COLO668 (cell line): ENCODE data around the gene WDR6.

Source experiments
- DNase-seq: peaks from one replicate; lab custom pipeline; 2025; ENCODE audit not compliant: unreplicated experiment; lab: John Stamatoyannopoulos, UW

The WDR6 gene, protein sequence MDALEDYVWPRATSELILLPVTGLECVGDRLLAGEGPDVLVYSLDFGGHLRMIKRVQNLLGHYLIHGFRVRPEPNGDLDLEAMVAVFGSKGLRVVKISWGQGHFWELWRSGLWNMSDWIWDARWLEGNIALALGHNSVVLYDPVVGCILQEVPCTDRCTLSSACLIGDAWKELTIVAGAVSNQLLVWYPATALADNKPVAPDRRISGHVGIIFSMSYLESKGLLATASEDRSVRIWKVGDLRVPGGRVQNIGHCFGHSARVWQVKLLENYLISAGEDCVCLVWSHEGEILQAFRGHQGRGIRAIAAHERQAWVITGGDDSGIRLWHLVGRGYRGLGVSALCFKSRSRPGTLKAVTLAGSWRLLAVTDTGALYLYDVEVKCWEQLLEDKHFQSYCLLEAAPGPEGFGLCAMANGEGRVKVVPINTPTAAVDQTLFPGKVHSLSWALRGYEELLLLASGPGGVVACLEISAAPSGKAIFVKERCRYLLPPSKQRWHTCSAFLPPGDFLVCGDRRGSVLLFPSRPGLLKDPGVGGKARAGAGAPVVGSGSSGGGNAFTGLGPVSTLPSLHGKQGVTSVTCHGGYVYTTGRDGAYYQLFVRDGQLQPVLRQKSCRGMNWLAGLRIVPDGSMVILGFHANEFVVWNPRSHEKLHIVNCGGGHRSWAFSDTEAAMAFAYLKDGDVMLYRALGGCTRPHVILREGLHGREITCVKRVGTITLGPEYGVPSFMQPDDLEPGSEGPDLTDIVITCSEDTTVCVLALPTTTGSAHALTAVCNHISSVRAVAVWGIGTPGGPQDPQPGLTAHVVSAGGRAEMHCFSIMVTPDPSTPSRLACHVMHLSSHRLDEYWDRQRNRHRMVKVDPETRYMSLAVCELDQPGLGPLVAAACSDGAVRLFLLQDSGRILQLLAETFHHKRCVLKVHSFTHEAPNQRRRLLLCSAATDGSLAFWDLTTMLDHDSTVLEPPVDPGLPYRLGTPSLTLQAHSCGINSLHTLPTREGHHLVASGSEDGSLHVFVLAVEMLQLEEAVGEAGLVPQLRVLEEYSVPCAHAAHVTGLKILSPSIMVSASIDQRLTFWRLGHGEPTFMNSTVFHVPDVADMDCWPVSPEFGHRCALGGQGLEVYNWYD

DNA sequence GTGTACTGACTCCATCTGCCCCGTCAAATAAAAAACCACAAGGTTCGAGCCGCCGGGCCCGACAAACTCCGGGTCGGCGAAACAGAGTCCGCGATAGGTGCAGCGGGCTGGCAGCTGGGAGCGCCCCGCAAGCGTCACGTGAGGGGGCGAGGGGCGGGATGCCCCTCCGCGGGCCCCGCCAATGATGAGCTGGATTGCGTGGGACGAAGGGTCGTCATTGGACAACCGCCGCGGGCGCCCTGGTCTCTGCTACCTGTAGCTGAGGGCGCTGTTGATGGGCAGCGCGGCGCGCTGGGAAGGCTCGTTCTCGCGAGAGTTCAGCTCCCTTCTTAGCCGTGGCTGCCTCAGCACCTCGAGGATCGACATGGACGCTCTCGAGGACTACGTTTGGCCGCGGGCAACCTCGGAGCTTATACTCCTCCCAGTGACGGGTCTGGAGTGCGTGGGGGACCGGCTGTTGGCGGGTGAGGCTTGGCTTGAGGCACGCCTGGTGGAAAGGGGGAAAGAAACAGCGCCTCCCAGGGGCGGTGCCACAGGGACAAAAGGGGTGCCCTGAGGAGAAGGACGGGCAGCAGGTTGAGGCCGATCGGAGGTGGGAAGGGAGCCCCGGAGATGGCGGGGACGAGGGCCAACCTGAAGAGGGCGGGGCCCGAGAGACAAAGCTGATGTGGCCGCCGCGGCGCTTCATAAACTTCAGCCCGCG lies at the start of gene WDR6:
Gene WDR6, plus strand, starts transcription at position 324 of the 703 bp plus-strand sequence. Its CDS starts 41 bp downstream, at position 365.
- peak; percentile 97 for DNase-seq

DNA sequence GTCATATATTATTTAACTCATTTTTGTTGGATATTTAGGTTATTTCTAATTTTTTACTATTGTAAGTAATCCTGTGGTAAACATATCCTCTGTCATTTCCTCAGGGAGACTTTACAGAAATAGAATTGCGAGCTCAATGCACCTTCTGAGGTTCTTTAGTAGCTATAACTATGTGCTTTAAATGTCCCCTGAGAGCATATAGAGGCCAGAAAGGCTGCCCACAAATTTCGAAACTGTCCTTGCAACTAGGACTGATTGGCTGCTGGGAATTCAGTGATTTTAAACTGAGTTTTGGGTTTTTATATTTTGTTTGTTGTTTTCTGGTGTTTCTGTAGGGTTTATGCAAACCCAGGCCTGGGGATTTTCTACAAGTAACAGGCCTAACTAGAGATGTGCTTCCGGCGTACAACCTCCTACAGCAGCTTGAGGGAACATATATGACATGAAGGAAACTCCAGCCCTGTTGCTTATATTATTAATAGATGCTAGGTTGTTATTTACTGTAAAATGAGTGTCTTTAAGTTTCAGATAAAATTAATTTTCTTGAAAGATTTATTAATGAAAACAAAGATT lies 46.3 kb upstream of the WDR6 start:
- DNase-seq = no peak

DNA sequence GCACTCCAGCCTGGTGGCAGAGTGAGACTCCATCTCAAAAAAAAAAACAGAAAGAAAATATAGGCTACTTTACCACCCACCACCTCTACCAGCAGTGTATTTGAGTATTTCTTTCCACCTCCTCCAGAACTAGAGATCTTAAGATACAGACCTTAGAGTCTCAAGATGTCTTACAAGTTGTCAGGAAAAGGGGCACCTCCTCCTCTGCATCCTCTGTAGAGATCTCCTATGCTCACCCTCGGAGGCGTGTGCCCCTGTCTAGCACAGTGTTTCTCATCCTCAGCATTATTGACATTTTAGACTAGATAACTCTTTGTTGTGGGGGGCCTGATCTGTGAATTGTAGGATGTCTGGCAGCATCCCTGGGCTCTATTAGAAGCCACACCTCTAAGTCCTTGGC lies 44.9 kb upstream of the WDR6 start:
- no peak for DNase-seq

DNA sequence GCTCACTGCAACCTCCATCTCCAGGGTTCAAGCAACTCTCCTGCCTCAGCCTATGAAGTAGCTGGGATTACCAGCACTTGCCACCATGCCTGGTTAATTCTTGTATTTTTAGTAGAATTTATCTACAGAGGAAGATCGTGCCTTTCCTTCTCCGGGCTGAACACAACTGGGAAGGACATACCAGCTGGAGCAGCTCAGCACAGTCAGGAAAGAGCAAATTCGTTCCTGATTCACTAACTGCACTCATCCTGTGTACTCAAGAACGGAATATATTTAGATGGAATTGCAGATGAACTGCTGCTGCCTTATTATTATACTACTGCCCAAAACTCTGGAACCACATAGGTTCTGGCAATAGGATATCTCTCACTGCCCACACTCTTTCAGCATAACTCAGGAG lies 44.3 kb upstream of the WDR6 start:
- no peak for DNase-seq

DNA sequence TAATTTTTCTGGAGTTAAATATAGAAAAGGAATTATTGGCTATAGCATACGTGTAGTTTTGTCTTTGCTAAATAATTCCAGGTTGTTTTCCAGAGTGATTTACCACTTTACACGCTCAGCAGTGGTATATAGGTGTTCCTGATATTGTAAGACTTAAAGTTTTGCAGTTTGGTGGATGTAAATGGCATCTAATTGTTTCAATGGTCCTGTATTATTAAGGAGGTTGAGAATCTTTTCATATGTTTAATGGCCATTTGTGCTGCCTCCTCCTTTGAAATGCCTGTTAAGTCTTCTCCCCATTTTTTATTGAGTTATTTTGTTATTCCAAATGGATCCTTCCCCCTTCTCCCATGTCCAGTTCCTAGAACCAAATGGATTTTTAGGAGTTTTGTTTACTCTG lies 43.6 kb upstream of the WDR6 start:
- DNase-seq = no peak

DNA sequence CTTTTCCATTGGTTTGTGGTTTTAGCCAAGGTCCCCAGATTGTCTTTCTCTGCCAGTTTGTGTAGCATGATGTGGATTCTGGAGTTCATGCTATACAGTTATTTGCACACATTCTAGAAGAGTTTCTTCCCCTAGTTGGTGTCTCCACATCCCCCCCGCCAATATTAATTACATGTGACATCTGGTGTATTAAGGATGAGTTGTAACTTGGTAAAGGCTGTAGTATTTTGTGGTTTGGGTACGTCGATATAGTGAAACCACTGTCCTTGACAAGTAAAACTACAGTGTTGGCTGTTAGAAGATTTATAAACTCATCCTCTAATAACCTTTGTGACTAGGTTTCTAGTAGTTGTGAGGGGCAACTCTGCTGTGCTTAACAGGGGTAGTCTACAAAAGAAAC lies 40.8 kb upstream of the WDR6 start:
- no peak for DNase-seq

DNA sequence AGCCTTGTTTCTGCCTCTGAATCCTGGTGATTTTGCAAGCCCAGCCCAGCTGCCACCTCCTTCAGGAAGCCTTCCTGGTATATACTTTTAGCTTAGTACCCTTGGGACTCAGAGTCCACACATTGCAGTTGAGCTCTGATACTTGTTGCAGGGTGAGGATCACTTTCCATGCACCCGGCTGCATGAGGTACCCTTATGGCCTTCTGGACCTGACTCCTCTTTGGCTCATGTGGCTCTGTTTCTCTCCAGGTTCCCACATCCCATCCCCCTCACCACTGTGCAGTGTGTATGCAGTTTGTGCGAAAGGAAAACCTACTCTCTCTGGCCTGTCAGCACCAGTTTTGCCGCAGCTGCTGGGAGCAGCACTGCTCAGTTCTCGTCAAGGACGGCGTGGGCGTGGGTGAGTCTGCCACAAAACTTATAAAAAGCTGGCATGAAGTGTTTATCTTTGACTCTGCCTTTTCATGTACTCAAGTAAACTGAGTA lies 40.3 kb upstream of the WDR6 start:
- DNase-seq = no peak

DNA sequence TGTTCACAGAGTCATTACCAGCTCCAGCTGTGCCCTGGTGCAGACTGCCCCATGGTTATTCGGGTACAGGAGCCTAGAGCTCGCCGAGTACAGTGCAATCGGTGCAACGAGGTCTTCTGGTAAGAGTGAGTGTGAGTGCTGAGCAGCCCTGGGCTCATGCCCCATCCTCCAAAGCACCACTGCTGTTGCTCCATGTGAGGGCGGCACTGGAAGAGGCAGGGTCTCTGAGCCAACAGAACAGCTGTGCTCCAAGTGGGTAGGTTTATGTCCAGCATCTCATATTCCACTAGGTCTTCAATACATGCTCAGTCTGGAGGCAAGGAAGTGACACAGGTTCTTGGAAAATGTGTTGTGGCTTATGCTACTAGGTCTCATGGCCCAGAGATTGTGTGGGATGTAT lies 36.6 kb upstream of the WDR6 start:
- no peak for DNase-seq

DNA sequence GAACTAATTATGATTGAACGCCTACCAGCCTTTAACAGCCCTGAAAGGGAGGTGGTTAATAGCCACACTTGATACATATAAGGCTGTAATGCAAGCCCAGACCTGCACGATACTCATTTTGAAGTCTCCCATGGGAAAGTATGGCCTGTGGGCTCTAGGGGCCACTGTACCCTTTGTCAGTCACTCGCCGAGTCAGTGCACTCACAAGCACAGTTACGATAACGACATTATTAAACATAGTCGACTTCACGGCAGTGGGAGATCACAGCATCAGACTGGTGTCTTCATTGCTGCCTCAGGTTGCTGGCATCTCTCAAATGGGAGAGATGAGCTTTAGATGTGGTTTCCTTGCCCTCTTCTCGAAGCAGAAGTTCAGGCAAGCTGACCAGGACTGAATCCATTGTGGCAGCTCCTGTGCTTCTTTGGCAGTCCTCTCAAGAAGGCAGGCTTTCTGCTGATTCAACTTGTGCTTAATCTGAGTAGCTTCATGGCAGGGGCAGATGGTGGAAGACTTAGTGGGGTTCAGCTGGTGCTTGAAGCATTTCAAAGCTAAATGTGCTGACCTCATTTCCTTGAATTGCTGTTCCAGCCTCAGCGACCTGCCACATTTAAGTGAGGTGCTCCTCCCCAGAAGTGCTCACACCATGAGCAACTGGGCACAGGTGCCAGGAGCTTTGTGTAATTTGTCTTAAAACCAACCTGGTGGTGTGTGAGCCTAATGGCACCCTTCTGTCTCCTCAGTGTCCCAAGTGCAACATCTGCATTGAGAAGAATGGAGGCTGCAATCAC lies 32.9 kb upstream of the WDR6 start:
- no peak for DNase-seq

DNA sequence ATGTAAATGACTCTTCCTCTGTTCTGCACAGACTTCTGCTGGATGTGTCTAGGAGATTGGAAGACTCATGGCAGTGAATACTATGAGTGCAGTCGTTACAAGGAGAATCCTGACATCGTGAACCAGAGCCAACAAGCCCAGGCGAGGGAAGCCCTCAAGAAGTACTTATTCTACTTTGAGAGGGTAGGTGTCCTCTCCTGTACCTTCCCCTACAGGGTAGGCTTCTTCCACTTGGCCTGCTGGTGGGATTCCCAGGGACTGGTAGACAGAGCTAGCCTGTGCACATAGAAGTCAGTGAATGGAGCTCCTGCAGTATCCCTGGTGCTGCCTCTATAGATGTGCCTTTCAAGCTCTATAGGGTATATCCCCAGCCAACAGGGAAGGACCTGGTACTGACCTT lies 27.7 kb upstream of the WDR6 start:
- no peak for DNase-seq

DNA sequence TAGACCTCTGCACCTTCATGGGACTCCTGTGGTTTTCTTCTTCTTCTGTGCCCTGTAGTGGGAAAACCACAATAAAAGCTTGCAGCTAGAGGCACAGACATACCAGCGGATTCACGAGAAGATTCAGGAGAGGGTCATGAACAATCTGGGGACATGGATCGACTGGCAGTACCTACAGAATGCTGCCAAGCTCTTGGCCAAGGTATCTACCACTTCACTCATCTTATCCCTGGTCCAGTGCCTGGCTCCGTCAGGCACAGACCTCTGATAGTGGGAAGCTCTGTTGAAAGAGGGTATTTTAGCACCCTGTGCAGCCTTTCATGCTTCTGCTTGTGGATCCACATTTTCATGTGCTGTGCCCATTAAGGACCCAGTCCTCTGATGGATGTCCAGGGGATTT lies 26.9 kb upstream of the WDR6 start:
- DNase-seq = no peak

DNA sequence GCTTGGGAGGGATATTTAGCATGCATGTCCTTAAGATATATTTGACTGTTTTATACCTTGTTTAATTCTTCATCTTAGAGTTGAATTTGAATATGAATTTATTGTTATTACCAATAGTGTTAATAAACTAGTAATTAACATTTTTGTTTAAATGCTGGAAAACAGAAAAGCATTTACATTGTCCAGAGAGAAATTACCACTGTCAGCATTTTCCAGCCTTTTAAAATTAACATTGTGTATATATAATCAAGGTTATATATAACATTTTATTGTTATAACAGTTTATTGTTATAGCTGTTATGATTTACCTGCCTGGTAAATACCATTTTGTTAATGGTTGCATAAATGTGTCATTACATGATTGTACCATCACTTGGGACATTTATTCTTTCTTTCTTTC lies 25.2 kb upstream of the WDR6 start:
- no peak for DNase-seq

DNA sequence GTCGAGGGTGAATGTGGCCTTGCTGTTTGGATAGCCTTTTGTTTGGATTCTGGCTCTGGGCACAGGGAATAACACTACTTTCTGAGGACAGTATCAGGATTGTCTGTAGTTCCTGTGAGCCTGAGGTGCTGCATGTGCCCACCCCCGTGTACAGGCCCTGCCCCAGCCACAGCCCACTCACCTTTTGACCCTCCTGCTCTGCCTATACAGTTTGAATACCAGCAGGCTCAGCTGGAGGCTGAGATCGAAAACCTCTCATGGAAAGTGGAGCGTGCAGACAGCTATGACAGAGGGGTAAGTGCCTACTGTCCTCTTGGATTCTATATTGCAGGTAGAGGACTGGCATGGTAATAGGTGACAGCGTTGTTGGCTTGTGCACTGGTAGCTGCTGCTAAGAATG lies 24.5 kb upstream of the WDR6 start:
- no peak for DNase-seq

DNA sequence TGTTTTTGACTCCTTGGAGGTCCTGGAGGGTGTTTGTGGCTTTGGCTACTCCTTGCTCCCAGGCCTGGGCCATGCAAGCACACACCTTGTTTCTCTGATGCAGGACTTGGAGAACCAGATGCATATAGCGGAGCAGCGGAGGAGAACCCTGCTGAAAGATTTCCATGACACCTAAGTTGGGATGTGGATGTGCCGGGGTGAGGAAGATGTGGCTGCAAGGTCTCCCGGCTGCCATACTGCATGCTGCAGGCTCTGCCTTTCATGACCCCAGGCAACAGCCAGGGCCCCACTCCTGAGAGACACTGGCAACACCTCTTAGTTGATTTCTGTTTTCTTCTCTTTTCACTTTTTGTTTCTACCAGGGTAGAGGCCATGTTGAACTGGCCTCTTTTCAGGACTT lies 24.1 kb upstream of the WDR6 start:
- no peak for DNase-seq

DNA sequence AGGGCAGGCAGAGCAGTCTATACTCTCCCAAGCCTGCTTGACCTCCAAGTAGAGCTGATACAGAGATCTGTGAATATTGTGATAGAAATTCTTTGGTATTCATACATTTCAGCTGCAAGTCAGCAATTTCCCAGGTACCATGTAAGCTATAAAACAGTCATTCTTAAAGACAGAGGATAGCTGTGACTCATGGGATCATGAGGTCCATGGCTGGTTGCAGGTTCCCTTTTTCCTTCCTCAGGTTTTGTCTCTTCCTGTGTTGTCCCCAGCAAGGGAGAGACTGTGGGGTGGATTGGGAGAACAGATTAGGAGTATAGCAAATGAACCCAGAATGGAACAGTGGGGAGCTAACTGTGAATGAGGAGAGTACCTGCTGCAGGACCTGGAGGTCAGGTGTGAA lies 22.5 kb upstream of the WDR6 start:
- DNase-seq = no peak

DNA sequence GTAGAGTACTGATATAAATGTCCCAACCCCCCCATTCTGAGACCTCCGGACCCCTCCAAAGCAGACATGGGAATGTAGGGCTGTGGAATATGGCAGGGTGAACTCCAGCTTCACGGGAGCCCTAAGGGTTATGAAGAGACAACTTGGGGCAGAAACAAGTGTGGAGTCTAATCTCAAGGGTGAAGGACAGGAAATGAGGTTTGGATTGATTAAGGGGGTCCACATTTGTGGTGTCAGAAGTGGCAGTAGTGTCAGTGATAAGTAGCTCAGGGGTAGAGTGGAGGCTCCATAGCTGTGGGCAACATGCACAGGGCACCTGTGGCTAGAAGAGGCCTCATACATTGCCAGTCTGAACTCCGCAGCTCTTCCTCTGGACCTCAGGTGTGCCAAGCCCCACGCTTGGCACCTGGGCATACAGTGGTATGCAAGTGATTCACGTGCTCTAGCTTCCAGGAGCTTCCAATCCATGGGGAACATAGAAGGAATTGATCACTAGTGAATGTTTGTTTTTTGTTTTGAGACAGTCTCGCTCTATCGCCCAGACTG lies 21.3 kb upstream of the WDR6 start:
- DNase-seq = no peak

DNA sequence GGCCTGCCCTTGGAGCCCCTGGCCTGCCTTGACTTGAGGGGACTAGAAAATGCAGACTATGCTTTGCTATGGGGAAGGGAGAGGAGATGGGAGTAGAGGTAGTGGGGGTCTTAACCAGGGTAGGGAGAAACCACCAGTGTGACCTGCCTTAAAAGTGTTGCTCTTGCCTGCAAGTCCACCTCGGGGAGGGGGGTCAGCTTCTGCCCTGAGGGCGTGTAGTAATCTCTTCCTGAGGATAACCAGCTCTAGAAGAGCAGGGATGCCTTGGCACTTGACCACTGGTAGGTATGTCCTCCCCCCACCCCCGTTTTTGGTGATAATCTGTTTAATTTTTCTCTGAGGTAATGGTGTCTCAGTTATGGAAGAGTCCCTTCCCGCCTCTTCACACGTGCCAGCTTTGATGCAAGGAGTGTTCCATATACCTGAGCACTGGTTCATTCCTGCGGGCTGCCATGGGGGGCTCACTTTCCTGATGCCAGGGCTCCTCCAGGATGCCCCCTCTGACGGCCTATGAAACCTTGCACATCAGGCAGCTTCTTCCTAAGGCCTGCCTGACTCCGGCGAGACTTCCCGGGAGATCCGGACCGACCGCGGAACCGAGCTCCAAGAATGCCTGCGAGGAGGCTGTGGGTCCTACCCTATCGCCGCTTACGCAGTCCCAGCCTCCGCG lies 17.9 kb upstream of the WDR6 start:
- peak; percentile 40 for DNase-seq

DNA sequence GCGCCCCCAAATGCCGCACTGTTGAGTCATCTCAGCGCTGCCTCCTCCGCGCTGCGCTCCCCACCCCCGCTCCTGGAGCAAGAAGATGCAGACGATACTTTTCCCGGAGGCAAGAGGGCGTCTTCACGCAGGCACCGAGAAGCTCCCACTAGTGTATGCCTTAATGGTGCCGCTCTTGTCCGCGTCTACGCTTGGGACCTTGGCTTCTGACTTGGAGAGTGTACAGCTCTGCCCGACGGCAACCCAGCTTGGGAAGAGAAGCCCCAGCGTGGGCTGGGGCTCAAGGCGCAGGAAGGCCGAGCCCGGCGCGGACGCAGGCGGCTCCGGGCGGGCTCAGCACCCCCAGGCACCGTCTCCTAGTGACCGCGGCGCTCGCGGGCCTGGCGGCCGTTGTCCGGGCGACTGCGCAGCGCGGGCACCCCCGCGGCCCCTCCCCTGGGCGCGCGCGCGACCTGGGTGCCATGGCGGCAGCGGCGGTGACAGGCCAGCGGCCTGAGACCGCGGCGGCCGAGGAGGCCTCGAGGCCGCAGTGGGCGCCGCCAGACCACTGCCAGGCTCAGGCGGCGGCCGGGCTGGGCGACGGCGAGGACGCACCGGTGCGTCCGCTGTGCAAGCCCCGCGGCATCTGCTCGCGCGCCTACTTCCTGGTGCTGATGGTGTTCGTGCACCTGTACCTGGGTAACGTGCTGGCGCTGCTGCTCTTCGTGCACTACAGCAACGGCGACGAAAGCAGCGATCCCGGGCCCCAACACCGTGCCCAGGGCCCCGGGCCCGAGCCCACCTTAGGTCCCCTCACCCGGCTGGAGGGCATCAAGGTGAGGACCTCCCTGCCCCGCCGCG lies 17.2 kb upstream of the WDR6 start, which contains the start of gene P4HTM:
Gene P4HTM, plus strand, starts transcription at position 446 of the 840 bp plus-strand sequence. Its CDS starts 16 bp downstream, at position 462.
- peak; percentile 81 for DNase-seq
